Loucy (cell line): ENCODE results near the gene CLPTM1.

ENCODE experiments used
- H2AFZ ChIP-seq: fragments of 200-600 bp; sonication (generic); 2 replicates; pipeline ENCODE4 v1.6.0; 2016; ENCODE audit warnings: antibody characterized with exemption, mild to moderate bottlenecking, low read length, moderate library complexity
- H3F3A ChIP-seq: fragments of 200-600 bp; 2 replicates; pipeline ENCODE4 v1.6.0; 2016; ENCODE audit warnings: antibody characterized with exemption, low read depth, mild to moderate bottlenecking
- H3K27me3 ChIP-seq: fragments of 200-600 bp; sonication (generic); 2 replicates; pipeline ENCODE4 v1.6.1; 2014; ENCODE audit warnings: low read length, mild to moderate bottlenecking; ENCODE audit not compliant: insufficient read depth, poor library complexity, severe bottlenecking
- H3K36me3 ChIP-seq: fragments of 200-600 bp; sonication (generic); 2 replicates; pipeline ENCODE4 v1.6.1; 2016; ENCODE audit warnings: low read length; ENCODE audit not compliant: insufficient read depth
- H3K4me1 ChIP-seq: fragments of 200-600 bp; sonication (generic); 2 replicates; pipeline ENCODE4 v1.5.1; 2014; ENCODE audit warnings: low read length, mild to moderate bottlenecking; ENCODE audit not compliant: insufficient read depth, poor library complexity, severe bottlenecking
- H3K4me2 ChIP-seq: fragments of 200-600 bp; sonication (generic); 2 replicates; pipeline ENCODE4 v1.6.0; 2014; ENCODE audit warnings: antibody characterized with exemption, low read length, low read depth, mild to moderate bottlenecking; ENCODE audit not compliant: poor library complexity, severe bottlenecking
- H3K4me3 ChIP-seq: fragments of 200-600 bp; sonication (generic); 2 replicates; pipeline ENCODE4 v1.5.1; 2014; ENCODE audit warnings: low read length, mild to moderate bottlenecking, mixed read lengths; ENCODE audit not compliant: poor library complexity, severe bottlenecking
- H3K79me2 ChIP-seq: fragments of 200-600 bp; sonication (generic); 2 replicates; pipeline ENCODE4 v1.6.1; 2014; ENCODE audit warnings: low read length; ENCODE audit not compliant: insufficient read depth
- H3K9ac ChIP-seq: fragments of 200-600 bp; sonication (generic); 2 replicates; pipeline ENCODE4 v1.6.0; 2014; ENCODE audit warnings: mild to moderate bottlenecking, low read depth, low read length, moderate library complexity; ENCODE audit not compliant: poor library complexity, severe bottlenecking
- H3K9me2 ChIP-seq: fragments of 200-600 bp; sonication (generic); replicated peaks from 2 replicates; pipeline ENCODE4 v1.6.1; 2016; ENCODE audit warnings: low read depth, low read length, mixed read lengths
- H3K9me3 ChIP-seq: fragments of 200-600 bp; sonication (generic); 2 replicates; pipeline ENCODE4 v1.6.1; 2014; ENCODE audit warnings: mild to moderate bottlenecking, antibody characterized with exemption, low read length, low read depth; ENCODE audit not compliant: insufficient read depth
- H4K20me1 ChIP-seq: fragments of 200-600 bp; sonication (generic); 2 replicates; pipeline ENCODE4 v1.6.0; 2014; ENCODE audit warnings: antibody characterized with exemption, low read length, mild to moderate bottlenecking; ENCODE audit not compliant: insufficient read depth, poor library complexity, severe bottlenecking
- EZH2phosphoT487 ChIP-seq: fragments of 200-600 bp; IDR thresholded peaks from 2 replicates; pipeline ENCODE4 v1.6.1; 2018; ENCODE audit warnings: antibody characterized with exemption, mild to moderate bottlenecking, moderate library complexity, borderline replicate concordance
- TF ChIP-seq, protein P1 (sequence below): fragments of 200-600 bp; sonication (generic); conservative IDR thresholded peaks from 2 replicates; pipeline ENCODE4 v1.5.1; 2014; ENCODE audit warnings: mild to moderate bottlenecking, antibody characterized with exemption, low read length

The CLPTM1 gene, protein sequence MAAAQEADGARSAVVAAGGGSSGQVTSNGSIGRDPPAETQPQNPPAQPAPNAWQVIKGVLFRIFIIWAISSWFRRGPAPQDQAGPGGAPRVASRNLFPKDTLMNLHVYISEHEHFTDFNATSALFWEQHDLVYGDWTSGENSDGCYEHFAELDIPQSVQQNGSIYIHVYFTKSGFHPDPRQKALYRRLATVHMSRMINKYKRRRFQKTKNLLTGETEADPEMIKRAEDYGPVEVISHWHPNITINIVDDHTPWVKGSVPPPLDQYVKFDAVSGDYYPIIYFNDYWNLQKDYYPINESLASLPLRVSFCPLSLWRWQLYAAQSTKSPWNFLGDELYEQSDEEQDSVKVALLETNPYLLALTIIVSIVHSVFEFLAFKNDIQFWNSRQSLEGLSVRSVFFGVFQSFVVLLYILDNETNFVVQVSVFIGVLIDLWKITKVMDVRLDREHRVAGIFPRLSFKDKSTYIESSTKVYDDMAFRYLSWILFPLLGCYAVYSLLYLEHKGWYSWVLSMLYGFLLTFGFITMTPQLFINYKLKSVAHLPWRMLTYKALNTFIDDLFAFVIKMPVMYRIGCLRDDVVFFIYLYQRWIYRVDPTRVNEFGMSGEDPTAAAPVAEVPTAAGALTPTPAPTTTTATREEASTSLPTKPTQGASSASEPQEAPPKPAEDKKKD

DNA sequence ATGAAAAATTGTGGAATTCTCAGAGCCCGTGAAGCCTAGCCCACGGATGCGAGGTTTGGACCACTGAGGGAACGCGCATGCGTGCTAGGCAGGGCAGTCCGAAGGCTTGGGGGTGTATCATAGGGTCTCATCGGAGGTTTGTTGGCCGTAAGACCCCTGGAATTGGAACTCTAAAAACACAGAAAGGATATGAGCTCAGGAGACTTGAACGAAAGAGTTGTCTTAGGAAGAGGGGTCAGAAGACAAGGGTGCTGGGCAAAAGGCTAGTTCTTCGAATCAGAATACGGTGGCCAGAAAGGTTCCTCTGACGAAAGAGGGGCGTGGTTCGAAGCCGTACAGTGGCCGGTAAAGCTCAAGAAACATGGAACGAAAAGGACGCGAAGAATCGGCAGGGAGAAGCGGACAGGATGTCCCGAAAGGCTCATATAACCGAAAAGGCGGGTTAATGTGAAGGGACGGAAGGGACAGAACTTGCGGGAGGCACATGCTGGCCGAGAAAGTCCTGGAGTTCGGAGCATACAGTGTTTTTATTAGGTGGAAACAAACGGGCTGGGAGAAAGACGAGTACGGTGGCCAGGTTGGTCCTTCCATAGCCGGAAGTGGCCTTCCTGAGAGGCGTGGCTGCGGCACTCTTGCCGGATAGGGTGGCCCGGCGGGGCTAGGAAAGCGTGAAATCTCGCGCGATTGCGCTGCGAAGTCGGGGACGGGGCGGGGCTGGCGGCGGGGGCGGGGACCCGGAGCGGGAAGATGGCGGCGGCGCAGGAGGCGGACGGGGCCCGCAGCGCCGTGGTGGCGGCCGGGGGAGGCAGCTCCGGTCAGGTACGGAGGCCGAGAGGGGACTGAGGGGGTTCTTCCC, at the start of gene CLPTM1:
TSS of gene CLPTM1 (plus strand) at position 732 of the 856 bp plus-strand sequence. CDS start at position 748, 16 bp downstream.
- H3K4me3 ChIP-seq = peak within 1 kb of the TSS; percentile 95
- TF ChIP-seq EZH2phosphoT487 = no peak
- TF ChIP-seq, protein P1, sequence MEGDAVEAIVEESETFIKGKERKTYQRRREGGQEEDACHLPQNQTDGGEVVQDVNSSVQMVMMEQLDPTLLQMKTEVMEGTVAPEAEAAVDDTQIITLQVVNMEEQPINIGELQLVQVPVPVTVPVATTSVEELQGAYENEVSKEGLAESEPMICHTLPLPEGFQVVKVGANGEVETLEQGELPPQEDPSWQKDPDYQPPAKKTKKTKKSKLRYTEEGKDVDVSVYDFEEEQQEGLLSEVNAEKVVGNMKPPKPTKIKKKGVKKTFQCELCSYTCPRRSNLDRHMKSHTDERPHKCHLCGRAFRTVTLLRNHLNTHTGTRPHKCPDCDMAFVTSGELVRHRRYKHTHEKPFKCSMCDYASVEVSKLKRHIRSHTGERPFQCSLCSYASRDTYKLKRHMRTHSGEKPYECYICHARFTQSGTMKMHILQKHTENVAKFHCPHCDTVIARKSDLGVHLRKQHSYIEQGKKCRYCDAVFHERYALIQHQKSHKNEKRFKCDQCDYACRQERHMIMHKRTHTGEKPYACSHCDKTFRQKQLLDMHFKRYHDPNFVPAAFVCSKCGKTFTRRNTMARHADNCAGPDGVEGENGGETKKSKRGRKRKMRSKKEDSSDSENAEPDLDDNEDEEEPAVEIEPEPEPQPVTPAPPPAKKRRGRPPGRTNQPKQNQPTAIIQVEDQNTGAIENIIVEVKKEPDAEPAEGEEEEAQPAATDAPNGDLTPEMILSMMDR = no peak
- no peaks in the 10 kb centered on the region for H3K36me3 ChIP-seq
- peaks cover 45% of the 10 kb centered on the region for H3K4me1 ChIP-seq
- no peaks in the 10 kb centered on the region for H3F3A ChIP-seq
- H3K9ac ChIP-seq = peak within 1 kb of the TSS; percentile 91
- H3K79me2 ChIP-seq = peaks cover 52% of the 10 kb centered on the region
- peaks cover 18% of the 10 kb centered on the region for H4K20me1 ChIP-seq
- peak within 1 kb of the TSS; percentile 91 for H3K4me2 ChIP-seq
- H3K27me3 ChIP-seq = no peaks in the 10 kb centered on the region
- no peaks in the 10 kb centered on the region for H3K9me2 ChIP-seq
- H3K9me3 ChIP-seq = no peaks in the 10 kb centered on the region
- H2AFZ ChIP-seq = peak within 1 kb of the TSS; percentile 97

DNA sequence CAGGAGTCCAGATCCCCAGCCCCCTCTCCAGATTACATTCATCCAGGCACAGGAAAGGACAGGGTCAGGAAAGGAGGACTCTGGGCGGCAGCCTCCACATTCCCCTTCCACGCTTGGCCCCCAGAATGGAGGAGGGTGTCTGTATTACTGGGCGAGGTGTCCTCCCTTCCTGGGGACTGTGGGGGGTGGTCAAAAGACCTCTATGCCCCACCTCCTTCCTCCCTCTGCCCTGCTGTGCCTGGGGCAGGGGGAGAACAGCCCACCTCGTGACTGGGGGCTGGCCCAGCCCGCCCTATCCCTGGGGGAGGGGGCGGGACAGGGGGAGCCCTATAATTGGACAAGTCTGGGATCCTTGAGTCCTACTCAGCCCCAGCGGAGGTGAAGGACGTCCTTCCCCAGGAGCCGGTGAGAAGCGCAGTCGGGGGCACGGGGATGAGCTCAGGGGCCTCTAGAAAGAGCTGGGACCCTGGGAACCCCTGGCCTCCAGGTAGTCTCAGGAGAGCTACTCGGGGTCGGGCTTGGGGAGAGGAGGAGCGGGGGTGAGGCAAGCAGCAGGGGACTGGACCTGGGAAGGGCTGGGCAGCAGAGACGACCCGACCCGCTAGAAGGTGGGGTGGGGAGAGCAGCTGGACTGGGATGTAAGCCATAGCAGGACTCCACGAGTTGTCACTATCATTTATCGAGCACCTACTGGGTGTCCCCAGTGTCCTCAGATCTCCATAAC, 49.6 kb upstream of the CLPTM1 start, which contains the start of gene APOE:
TSS of gene APOE (plus strand) at position 360 of the 724 bp plus-strand sequence. CDS start 829 bp downstream, outside the sequence.
- Histone ChIP-seq H3K36me3 (peaks cover 15% of the 10 kb centered on the region; the same call in 1 of the 2 replicates), H3K4me2 (no peak within 1 kb of the TSS), H3K4me1 (no peaks in the 10 kb centered on the region), H3F3A (no peaks in the 10 kb centered on the region), H3K9ac (no peak within 1 kb of the TSS), H3K79me2 (no peaks in the 10 kb centered on the region), H4K20me1 (no peaks in the 10 kb centered on the region), H3K27me3 (no peaks in the 10 kb centered on the region), H3K9me3 (no peaks in the 10 kb centered on the region), H2AFZ (no peak within 1 kb of the TSS), H3K9me2 (no peaks in the 10 kb centered on the region), H3K4me3 (no peak within 1 kb of the TSS)
- no peak for TF ChIP-seq EZH2phosphoT487
- TF ChIP-seq, protein P1 = no peak

DNA sequence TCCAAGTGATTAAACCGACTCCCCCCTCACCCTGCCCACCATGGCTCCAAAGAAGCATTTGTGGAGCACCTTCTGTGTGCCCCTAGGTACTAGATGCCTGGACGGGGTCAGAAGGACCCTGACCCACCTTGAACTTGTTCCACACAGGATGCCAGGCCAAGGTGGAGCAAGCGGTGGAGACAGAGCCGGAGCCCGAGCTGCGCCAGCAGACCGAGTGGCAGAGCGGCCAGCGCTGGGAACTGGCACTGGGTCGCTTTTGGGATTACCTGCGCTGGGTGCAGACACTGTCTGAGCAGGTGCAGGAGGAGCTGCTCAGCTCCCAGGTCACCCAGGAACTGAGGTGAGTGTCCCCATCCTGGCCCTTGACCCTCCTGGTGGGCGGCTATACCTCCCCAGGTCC, 47.6 kb upstream of the CLPTM1 start:
- Histone ChIP-seq H3K79me2 (no peaks in the 10 kb centered on the region), H3K27me3 (no peaks in the 10 kb centered on the region), H2AFZ (no peak overlapping the region), H3K9me2 (no peaks in the 10 kb centered on the region), H3K9me3 (no peaks in the 10 kb centered on the region), H3K36me3 (peaks cover 7% of the 10 kb centered on the region; the same call in 1 of the 2 replicates), H3K4me3 (no peak overlapping the region), H3K4me1 (no peaks in the 10 kb centered on the region), H4K20me1 (no peaks in the 10 kb centered on the region), H3K9ac (no peak overlapping the region), H3F3A (no peaks in the 10 kb centered on the region), H3K4me2 (no peak overlapping the region)
- TF ChIP-seq, protein P1 = no peak
- TF ChIP-seq EZH2phosphoT487 = no peak
